Measurements from ENCODE around the gene DNAH14.
A peak's percentile ranks its signal among the peaks of the same experiment; 100 is the strongest.

The DNAH14 gene

GRCh38 chr1:225446981-225447615 is 517.6 kb downstream of the DNAH14 start:
- no peak overlapping the region for H3K56ac ChIP-seq (ENCODE audit: low read length)
- no peaks in the 10 kb centered on the region for H3K79me1 ChIP-seq (ENCODE audit: low read length)
- H3K27me3 ChIP-seq (ENCODE audit: insufficient read depth, low read length, poor library complexity), result no peaks in the 10 kb centered on the region
- WGBS (ENCODE audit: extremely low coverage, insufficient coverage, low lambda C conversion rate), result no CpG with 5 or more reads among the region's 9 CpGs
- H3K9ac ChIP-seq (ENCODE audit: low read length), result peak overlapping the region; percentile 21
- no peak overlapping the region for H3K27ac ChIP-seq (ENCODE audit: low read depth, low read length)
- peaks cover 12% of the 10 kb centered on the region for H3K4me1 ChIP-seq (ENCODE audit: control insufficient read depth, low read depth, low read length)
- H4K5ac ChIP-seq (ENCODE audit: low read length), result no peak overlapping the region
- no peak for DNase-seq
- no peak overlapping the region for H3K4ac ChIP-seq (ENCODE audit: low read depth, low read length)
- H3K23ac ChIP-seq (ENCODE audit: low read length), result no peak overlapping the region
- H2BK120ac ChIP-seq (ENCODE audit: low read depth, low read length), result no peak overlapping the region
- H4K8ac ChIP-seq (ENCODE audit: low read depth, low read length), result no peak overlapping the region
- H3K79me2 ChIP-seq (ENCODE audit: control insufficient read depth, insufficient read depth, low read length), result no peaks in the 10 kb centered on the region
- H3K4me2 ChIP-seq (ENCODE audit: low read length), result no peak overlapping the region
- no peak overlapping the region for H2BK15ac ChIP-seq (replicated peaks; ENCODE audit: low read depth)
- no peak overlapping the region for H3K4me3 ChIP-seq (ENCODE audit: low read length)
- no peak overlapping the region for H3K18ac ChIP-seq (ENCODE audit: low read length)
- no peak overlapping the region for H2BK5ac ChIP-seq (ENCODE audit: low read length)
- H2AK5ac ChIP-seq (ENCODE audit: low read length), result no peak overlapping the region
- H3K36me3 ChIP-seq (ENCODE audit: control insufficient read depth, insufficient read depth, low read length), result no peaks in the 10 kb centered on the region

DNA sequence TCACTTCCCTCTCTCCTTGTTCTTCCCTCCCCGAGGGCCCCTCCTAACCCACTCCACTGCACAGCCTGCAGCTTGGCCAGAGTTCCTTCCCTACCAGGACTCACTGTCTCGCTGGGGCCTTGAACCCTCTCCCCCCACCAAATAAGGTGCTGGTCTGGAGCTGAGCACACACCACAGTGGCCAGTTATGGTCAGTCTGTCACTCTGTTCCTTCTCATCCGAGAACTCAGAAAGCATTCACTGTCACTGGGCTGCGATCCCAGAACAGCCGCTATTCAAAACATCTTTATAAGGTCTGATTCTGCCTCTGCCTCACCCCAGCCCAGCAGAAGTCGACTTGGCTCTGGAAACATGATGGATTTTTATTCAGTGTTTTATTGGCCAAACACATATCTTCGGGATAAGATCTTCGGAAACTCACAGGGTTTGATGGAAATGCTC is 518.2 kb downstream of the DNAH14 start:
- no peaks in the 10 kb centered on the region for H3K36me3 ChIP-seq (ENCODE audit: control insufficient read depth, insufficient read depth, low read length)
- H3K4ac ChIP-seq (ENCODE audit: low read depth, low read length), result no peak overlapping the region
- no peak overlapping the region for H3K9ac ChIP-seq (ENCODE audit: low read length)
- H3K4me2 ChIP-seq (ENCODE audit: low read length), result no peak overlapping the region
- no peak overlapping the region for H4K8ac ChIP-seq (ENCODE audit: low read depth, low read length)
- H3K4me3 ChIP-seq (ENCODE audit: low read length), result no peak overlapping the region
- peaks cover 12% of the 10 kb centered on the region for H3K4me1 ChIP-seq (ENCODE audit: control insufficient read depth, low read depth, low read length)
- no peak overlapping the region for H3K23ac ChIP-seq (ENCODE audit: low read length)
- no peak for DNase-seq
- no peak overlapping the region for H2BK120ac ChIP-seq (ENCODE audit: low read depth, low read length)
- H3K18ac ChIP-seq (ENCODE audit: low read length), result no peak overlapping the region
- no peak overlapping the region for H2AK5ac ChIP-seq (ENCODE audit: low read length)
- H2BK5ac ChIP-seq (ENCODE audit: low read length), result no peak overlapping the region
- H4K5ac ChIP-seq (ENCODE audit: low read length), result no peak overlapping the region
- no CpG with 5 or more reads among the region's 8 CpGs for WGBS (ENCODE audit: extremely low coverage, insufficient coverage, low lambda C conversion rate)
- H3K27ac ChIP-seq (ENCODE audit: low read depth, low read length), result no peak overlapping the region
- H3K56ac ChIP-seq (ENCODE audit: low read length), result peak overlapping the region; percentile 30
- no peak overlapping the region for H2BK15ac ChIP-seq (replicated peaks; ENCODE audit: low read depth)
- H3K27me3 ChIP-seq (ENCODE audit: insufficient read depth, low read length, poor library complexity), result no peaks in the 10 kb centered on the region
- H3K79me2 ChIP-seq (ENCODE audit: control insufficient read depth, insufficient read depth, low read length), result no peaks in the 10 kb centered on the region
- H3K79me1 ChIP-seq (ENCODE audit: low read length), result no peaks in the 10 kb centered on the region

GRCh38 chr1:225448146-225448805 is 518.8 kb downstream of the DNAH14 start:
- peaks cover 12% of the 10 kb centered on the region for H3K4me1 ChIP-seq (ENCODE audit: control insufficient read depth, low read depth, low read length)
- no peak overlapping the region for H3K27ac ChIP-seq (ENCODE audit: low read depth, low read length)
- H3K27me3 ChIP-seq (ENCODE audit: insufficient read depth, low read length, poor library complexity), result no peaks in the 10 kb centered on the region
- H3K56ac ChIP-seq (ENCODE audit: low read length), result no peak overlapping the region
- WGBS (ENCODE audit: extremely low coverage, insufficient coverage, low lambda C conversion rate), result no CpG with 5 or more reads among the region's 9 CpGs
- H2BK5ac ChIP-seq (ENCODE audit: low read length), result no peak overlapping the region
- no peaks in the 10 kb centered on the region for H3K79me1 ChIP-seq (ENCODE audit: low read length)
- no peak overlapping the region for H4K5ac ChIP-seq (ENCODE audit: low read length)
- no peak overlapping the region for H3K23ac ChIP-seq (ENCODE audit: low read length)
- H3K36me3 ChIP-seq (ENCODE audit: control insufficient read depth, insufficient read depth, low read length), result no peaks in the 10 kb centered on the region
- H3K4me2 ChIP-seq (ENCODE audit: low read length), result no peak overlapping the region
- H3K18ac ChIP-seq (ENCODE audit: low read length), result no peak overlapping the region
- H2BK120ac ChIP-seq (ENCODE audit: low read depth, low read length), result no peak overlapping the region
- H3K4ac ChIP-seq (ENCODE audit: low read depth, low read length), result no peak overlapping the region
- no peak overlapping the region for H3K9ac ChIP-seq (ENCODE audit: low read length)
- no peak overlapping the region for H3K4me3 ChIP-seq (ENCODE audit: low read length)
- H2BK15ac ChIP-seq (replicated peaks; ENCODE audit: low read depth), result no peak overlapping the region
- H3K79me2 ChIP-seq (ENCODE audit: control insufficient read depth, insufficient read depth, low read length), result no peaks in the 10 kb centered on the region
- H2AK5ac ChIP-seq (ENCODE audit: low read length), result no peak overlapping the region
- H4K8ac ChIP-seq (ENCODE audit: low read depth, low read length), result no peak overlapping the region
- no peak for DNase-seq

All from mesendoderm (in vitro differentiated cells).